HepG2 (cell line): ENCODE results near the gene ATG2B. TPM values are rescaled to one million over a fixed set of nuclear protein-coding genes. Genes with fewer than 3 reads are reported as not detected.

Source experiments
- ATAC-seq: fragments of 200-7000 bp; cut with Tn5 transposase; 3 replicates; pipeline ENCODE4 v1.9.1; 2020; ENCODE audit warnings: mild to moderate bottlenecking, moderate library complexity
- BruUV-seq: library from RNA; stranded (reverse); fragments of 400-500 nt; replicated peaks from 2 replicates; lab custom pipeline; 2021; lab: Mats Ljungman, UMichigan
- CTCF ChIA-PET: fragments of 300-600 bp; formaldehyde crosslinking; extraction: SDS; loops from one replicate; lab custom pipeline; 2021; ENCODE audit warnings: low total read pairs, inconsistent platforms, low intra/inter-chr PET ratio; lab: Yijun Ruan, JAX
- POLR2A ChIA-PET: fragments of 350-600 bp; sonication (Branson Sonifier 250); formaldehyde crosslinking; loops from one replicate; lab custom pipeline; 2020; ENCODE audit warnings: antibody characterized with exemption, inconsistent platforms; lab: Yijun Ruan, JAX
- DNase-seq: peaks from one replicate; pipeline ENCODE4 v3.0.0-alpha.2; 2015; ENCODE audit warnings: low spot score
- FAIRE-seq: peaks from 3 replicates; lab custom pipeline; 2011; peaks lifted over from hg19 to GRCh38; lab: Jason Lieb, UNC
- H2AFZ ChIP-seq: one replicate; pipeline ENCODE4 v1.6.1; 2011; ENCODE audit warnings: low read length, inconsistent platforms
- H3K27ac ChIP-seq: fragments of 300-600 bp; 3 replicates; pipeline ENCODE4 v1.8.0; 2011; ENCODE audit warnings: mixed run types, mild to moderate bottlenecking, mixed read lengths, low read length, inconsistent platforms; ENCODE audit not compliant: insufficient read depth; ENCODE audit errors: extremely low read length
- H3K27me3 ChIP-seq, 2 experiments: fragments of 200-600 bp in 1 of 2; 2 replicates in 1 of 2; 3 replicates in 1 of 2; pipeline versions ENCODE4 v1.6.0 to v1.8.0; 2011; ENCODE audit warnings: low read length in 2 of 2, mild to moderate bottlenecking in 2 of 2, moderate library complexity in 2 of 2, inconsistent platforms in 1 of 2; ENCODE audit not compliant: insufficient read depth in 2 of 2, control insufficient read depth in 1 of 2
- H3K36me3 ChIP-seq, 2 experiments: fragments of 200-600 bp in 1 of 2; replicated peaks in 1 of 2; 2 replicates in 1 of 2; 3 replicates in 1 of 2; pipeline versions ENCODE4 v1.5.1 to v1.8.0; 2011; ENCODE audit warnings: low read length in 2 of 2, inconsistent platforms in 1 of 2; ENCODE audit not compliant: insufficient read depth in 2 of 2, control insufficient read depth in 1 of 2
- H3K4me1 ChIP-seq: 2 replicates; pipeline ENCODE4 v1.5.1; 2012; ENCODE audit warnings: low read length, inconsistent platforms; ENCODE audit not compliant: insufficient read depth
- H3K4me2 ChIP-seq: 2 replicates; pipeline ENCODE4 v1.6.0; 2011; ENCODE audit warnings: low read depth, low read length, inconsistent platforms
- H3K4me3 ChIP-seq, 3 experiments: fragments of 200-600 bp in 1 of 3; sonication (generic), shearing (Covaris generic) in 1 of 3; replicated peaks in 1 of 3; 2 replicates each; pipeline ENCODE4 v1.5.1; 2011 to 2016; ENCODE audit warnings: low read length in 3 of 3, inconsistent platforms in 2 of 3, low read depth in 2 of 3, mild to moderate bottlenecking in 2 of 3, control low read depth in 1 of 3, mixed read lengths in 1 of 3; ENCODE audit not compliant: insufficient read depth in 1 of 3
- H3K79me2 ChIP-seq: one replicate; pipeline ENCODE4 v1.6.1; 2011; ENCODE audit warnings: low read length, inconsistent platforms; ENCODE audit not compliant: insufficient read depth
- H3K9ac ChIP-seq: 2 replicates; pipeline ENCODE4 v1.6.0; 2011; ENCODE audit warnings: mild to moderate bottlenecking, low read depth, low read length, inconsistent platforms; ENCODE audit not compliant: insufficient read depth
- H3K9me3 ChIP-seq: 2 replicates; pipeline ENCODE4 v1.5.1; 2012; ENCODE audit warnings: mild to moderate bottlenecking, low read length
- H4K20me1 ChIP-seq: 2 replicates; pipeline ENCODE4 v1.6.0; 2011; ENCODE audit warnings: inconsistent platforms, mild to moderate bottlenecking, low read length, moderate library complexity; ENCODE audit not compliant: insufficient read depth
- ATF1 ChIP-seq: IDR thresholded peaks from 2 replicates; pipeline ENCODE4 v1.6.1; 2016; ENCODE audit warnings: mild to moderate bottlenecking, control low read depth
- ERF ChIP-seq: IDR thresholded peaks from 2 replicates; pipeline ENCODE4 v1.6.1; 2018; ENCODE audit warnings: missing biosample characterization, missing genetic modification reagents
- MAFK ChIP-seq, 2 experiments: IDR thresholded peaks in 1 of 2; conservative IDR thresholded peaks in 1 of 2; 2 replicates each; pipeline ENCODE4 v1.6.1; 2011; ENCODE audit warnings: improper control_type of control experiment in 2 of 2, low read length in 2 of 2
- SIX4 ChIP-seq: sonication (generic); formaldehyde crosslinking; IDR thresholded peaks from 2 replicates; pipeline ENCODE4 v1.4.0; 2020; ENCODE audit warnings: missing genetic modification reagents
- WGBS: methylation state at CpG from one replicate; pipeline ENCODE4 v1.1.6; 2017; ENCODE audit warnings: low lambda C conversion rate; 5-methylcytosine and 5-hydroxymethylcytosine counted together
- in situ Hi-C: cut with HindIII; loops from 2 replicates; pipeline ENCODE4 v1.10.0; 2017; ENCODE audit warnings: low pct_unique_long_range_greater_than_20kb; ENCODE audit not compliant: extremely low pct_ligation_motif_present
- intact Hi-C: fragments of 100-400 bp; cut with micrococcal nuclease; formaldehyde crosslinking; loops from one replicate; pipeline ENCODE4 v1.10.0; 2022; ENCODE audit not compliant: unreplicated experiment
- polyA plus RNA-seq, 8 experiments: library from polyadenylated mRNA; depleted of rRNA in 3 of 8; stranded (reverse) in 7 of 8; unstranded in 1 of 8; fragments of >200 nt; fragmentation: Illumina TruSeq in 4 of 8; extraction: Trizol in 4 of 8; gene quantifications; 2 replicates each; pipeline versions ENCODE4 v1.2.1 to v1.2.3, GENCODE V29; 2011 to 2016; ENCODE audit warnings: low read depth in 4 of 8, missing spikeins in 1 of 8, mixed read lengths in 1 of 8; ENCODE audit not compliant: insufficient read depth in 1 of 8
- total RNA-seq, 5 experiments: library from RNA; depleted of rRNA; stranded (reverse); fragments of >200 nt; fragmentation: Illumina TruSeq; extraction: Trizol; gene quantifications; 2 replicates each; pipeline ENCODE4 v1.2.3, GENCODE V29; 2016; ENCODE audit warnings: low read depth in 1 of 5
- TF ChIP-seq, protein P1 (sequence below): sonication (generic); formaldehyde crosslinking; IDR thresholded peaks from 2 replicates; pipeline ENCODE4 v1.5.1; 2020; ENCODE audit warnings: missing genetic modification reagents, mild to moderate bottlenecking, borderline replicate concordance
- TF ChIP-seq, protein P2 (sequence below): sonication (generic); formaldehyde crosslinking; IDR thresholded peaks from 2 replicates; pipeline ENCODE4 v1.5.0; 2020; ENCODE audit warnings: mild to moderate bottlenecking, missing genetic modification reagents, borderline replicate concordance

The ATG2B gene
- total and polyA plus RNA-seq, 2 of the 13 experiments (the other 11 are each of a cell fraction or from before 2014, with no cell fraction given): 7.4 to 7.5 TPM

DNA sequence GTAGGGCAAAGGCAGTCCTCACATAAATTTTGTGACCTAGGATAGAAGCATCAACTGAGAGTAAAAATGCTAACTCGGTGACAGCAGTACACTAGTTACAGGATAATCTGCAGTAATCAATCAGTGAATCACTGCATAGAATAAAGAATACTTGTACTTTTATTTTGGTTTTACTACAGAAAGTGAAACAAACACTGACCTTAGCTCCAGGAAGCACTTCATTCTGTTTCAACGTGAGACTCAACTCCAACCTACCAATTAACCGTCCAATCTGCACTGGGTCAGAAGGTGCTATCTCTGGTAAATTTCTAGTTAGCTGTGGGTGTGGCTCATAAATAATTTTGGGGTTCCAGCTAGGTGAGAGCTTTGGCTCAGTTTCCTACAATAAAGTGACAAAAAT lies 21.8 kb downstream of the ATG2B start:
- in situ Hi-C loops: no loop called here
- FAIRE-seq: no peak
- no TSS peak for BruUV-seq

More for the DNA sequence above, 21.8 kb downstream of the ATG2B start:
- H3K79me2 ChIP-seq: no peaks in the 10 kb centered on the region
- H3K27ac ChIP-seq: no peak overlapping the region
- DNase-seq (no peak), ATAC-seq (no peak)
- H4K20me1 ChIP-seq: no peaks in the 10 kb centered on the region
- no peaks in the 10 kb centered on the region for H3K27me3 ChIP-seq
- intact Hi-C loops: no loop called here
- CTCF ChIA-PET: no interaction called here
- H3K4me3 ChIP-seq: no peak overlapping the region
- POLR2A ChIA-PET: no interaction called here
- H3K4me1 ChIP-seq: no peaks in the 10 kb centered on the region
- no peak overlapping the region for H3K4me2 ChIP-seq
- TF ChIP-seq, protein P1, sequence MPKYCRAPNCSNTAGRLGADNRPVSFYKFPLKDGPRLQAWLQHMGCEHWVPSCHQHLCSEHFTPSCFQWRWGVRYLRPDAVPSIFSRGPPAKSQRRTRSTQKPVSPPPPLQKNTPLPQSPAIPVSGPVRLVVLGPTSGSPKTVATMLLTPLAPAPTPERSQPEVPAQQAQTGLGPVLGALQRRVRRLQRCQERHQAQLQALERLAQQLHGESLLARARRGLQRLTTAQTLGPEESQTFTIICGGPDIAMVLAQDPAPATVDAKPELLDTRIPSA (CRISPR knock-in tag): no peak
- TF ChIP-seq, protein P2, sequence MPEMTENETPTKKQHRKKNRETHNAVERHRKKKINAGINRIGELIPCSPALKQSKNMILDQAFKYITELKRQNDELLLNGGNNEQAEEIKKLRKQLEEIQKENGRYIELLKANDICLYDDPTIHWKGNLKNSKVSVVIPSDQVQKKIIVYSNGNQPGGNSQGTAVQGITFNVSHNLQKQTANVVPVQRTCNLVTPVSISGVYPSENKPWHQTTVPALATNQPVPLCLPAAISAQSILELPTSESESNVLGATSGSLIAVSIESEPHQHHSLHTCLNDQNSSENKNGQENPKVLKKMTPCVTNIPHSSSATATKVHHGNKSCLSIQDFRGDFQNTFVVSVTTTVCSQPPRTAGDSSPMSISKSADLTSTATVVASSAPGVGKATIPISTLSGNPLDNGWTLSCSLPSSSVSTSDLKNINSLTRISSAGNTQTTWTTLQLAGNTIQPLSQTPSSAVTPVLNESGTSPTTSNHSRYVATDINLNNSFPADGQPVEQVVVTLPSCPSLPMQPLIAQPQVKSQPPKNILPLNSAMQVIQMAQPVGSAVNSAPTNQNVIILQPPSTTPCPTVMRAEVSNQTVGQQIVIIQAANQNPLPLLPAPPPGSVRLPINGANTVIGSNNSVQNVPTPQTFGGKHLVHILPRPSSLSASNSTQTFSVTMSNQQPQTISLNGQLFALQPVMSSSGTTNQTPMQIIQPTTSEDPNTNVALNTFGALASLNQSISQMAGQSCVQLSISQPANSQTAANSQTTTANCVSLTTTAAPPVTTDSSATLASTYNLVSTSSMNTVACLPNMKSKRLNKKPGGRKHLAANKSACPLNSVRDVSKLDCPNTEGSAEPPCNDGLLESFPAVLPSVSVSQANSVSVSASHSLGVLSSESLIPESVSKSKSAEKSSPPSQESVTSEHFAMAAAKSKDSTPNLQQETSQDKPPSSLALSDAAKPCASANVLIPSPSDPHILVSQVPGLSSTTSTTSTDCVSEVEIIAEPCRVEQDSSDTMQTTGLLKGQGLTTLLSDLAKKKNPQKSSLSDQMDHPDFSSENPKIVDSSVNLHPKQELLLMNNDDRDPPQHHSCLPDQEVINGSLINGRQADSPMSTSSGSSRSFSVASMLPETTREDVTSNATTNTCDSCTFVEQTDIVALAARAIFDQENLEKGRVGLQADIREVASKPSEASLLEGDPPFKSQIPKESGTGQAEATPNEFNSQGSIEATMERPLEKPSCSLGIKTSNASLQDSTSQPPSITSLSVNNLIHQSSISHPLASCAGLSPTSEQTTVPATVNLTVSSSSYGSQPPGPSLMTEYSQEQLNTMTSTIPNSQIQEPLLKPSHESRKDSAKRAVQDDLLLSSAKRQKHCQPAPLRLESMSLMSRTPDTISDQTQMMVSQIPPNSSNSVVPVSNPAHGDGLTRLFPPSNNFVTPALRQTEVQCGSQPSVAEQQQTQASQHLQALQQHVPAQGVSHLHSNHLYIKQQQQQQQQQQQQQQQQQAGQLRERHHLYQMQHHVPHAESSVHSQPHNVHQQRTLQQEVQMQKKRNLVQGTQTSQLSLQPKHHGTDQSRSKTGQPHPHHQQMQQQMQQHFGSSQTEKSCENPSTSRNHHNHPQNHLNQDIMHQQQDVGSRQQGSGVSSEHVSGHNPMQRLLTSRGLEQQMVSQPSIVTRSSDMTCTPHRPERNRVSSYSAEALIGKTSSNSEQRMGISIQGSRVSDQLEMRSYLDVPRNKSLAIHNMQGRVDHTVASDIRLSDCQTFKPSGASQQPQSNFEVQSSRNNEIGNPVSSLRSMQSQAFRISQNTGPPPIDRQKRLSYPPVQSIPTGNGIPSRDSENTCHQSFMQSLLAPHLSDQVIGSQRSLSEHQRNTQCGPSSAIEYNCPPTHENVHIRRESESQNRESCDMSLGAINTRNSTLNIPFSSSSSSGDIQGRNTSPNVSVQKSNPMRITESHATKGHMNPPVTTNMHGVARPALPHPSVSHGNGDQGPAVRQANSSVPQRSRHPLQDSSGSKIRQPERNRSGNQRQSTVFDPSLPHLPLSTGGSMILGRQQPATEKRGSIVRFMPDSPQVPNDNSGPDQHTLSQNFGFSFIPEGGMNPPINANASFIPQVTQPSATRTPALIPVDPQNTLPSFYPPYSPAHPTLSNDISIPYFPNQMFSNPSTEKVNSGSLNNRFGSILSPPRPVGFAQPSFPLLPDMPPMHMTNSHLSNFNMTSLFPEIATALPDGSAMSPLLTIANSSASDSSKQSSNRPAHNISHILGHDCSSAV (CRISPR knock-in tag): no peak
- TF ChIP-seq SIX4 (CRISPR knock-in tag): no peak
- no peak for TF ChIP-seq MAFK (conservative IDR thresholded peaks at IDR 0.05 in 1 of 2, IDR thresholded peaks at IDR 0.05 in 1 of 2; ENCODE audit: low read length in 2 of 2)
- TF ChIP-seq ATF1: no peak
- TF ChIP-seq ERF (CRISPR knock-in tag): no peak
- peaks cover 0 to 19% of the 10 kb centered on the region in 2 experiments; a peak in 2 of 5 replicates for H3K36me3 ChIP-seq
- no peak overlapping the region for H3K9ac ChIP-seq
- WGBS: 95% methylated on average over 3 of the region's 3 CpGs
- H2AFZ ChIP-seq: no peak overlapping the region
- no peaks in the 10 kb centered on the region for H3K9me3 ChIP-seq
